Eye (tissue), 1 donor: ENCODE data around the gene ST3GAL3.
"Not testable (repeated sequence)": the region's sequence is repeated elsewhere in the genome, so short reads cannot be mapped to it uniquely, and the experiment has no call there.

ENCODE experiments used
- DNase-seq: peaks from one replicate; pipeline ENCODE4 v3.0.0-alpha.2; 2015

The ST3GAL3 gene

GRCh38 chr1:43824795-43825194 is 117.5 kb downstream of the ST3GAL3 start:
- no peak for DNase-seq

GRCh38 chr1:43828574-43828973 is 121.2 kb downstream of the ST3GAL3 start:
- DNase-seq, result no peak

- DNase-seq, result no peak
Observed at GRCh38 chr1:43830802-43831201, 123.5 kb downstream of the ST3GAL3 start.

GRCh38 chr1:43831851-43832250 is 124.5 kb downstream of the ST3GAL3 start:
- no peak for DNase-seq

GRCh38 chr1:43832255-43832654 is 124.9 kb downstream of the ST3GAL3 start:
- no peak for DNase-seq

- DNase-seq, result no peak
Observed at GRCh38 chr1:43832998-43833397, 125.7 kb downstream of the ST3GAL3 start.

GRCh38 chr1:43833902-43834279 is 126.6 kb downstream of the ST3GAL3 start:
- not testable (repeated sequence) for DNase-seq

- DNase-seq, result peak; percentile 21
Observed at GRCh38 chr1:43834280-43835081, 127.1 kb downstream of the ST3GAL3 start.

- peak; percentile 58 for DNase-seq
Observed at GRCh38 chr1:43835082-43836021, 128.0 kb downstream of the ST3GAL3 start.

GRCh38 chr1:43836267-43836951 is 129.1 kb downstream of the ST3GAL3 start:
- peak; percentile 73 for DNase-seq

GRCh38 chr1:43839056-43839455 is 131.7 kb downstream of the ST3GAL3 start:
- no peak for DNase-seq

GRCh38 chr1:43841321-43842174 is 134.2 kb downstream of the ST3GAL3 start:
- no peak for DNase-seq

- DNase-seq, result no peak
Observed at GRCh38 chr1:43842175-43842498, 134.8 kb downstream of the ST3GAL3 start.

- DNase-seq, result no peak
Observed at GRCh38 chr1:43843684-43844083, 136.3 kb downstream of the ST3GAL3 start.

GRCh38 chr1:43844114-43844513 is 136.8 kb downstream of the ST3GAL3 start:
- no peak for DNase-seq

GRCh38 chr1:43847290-43847689 is 140.0 kb downstream of the ST3GAL3 start:
- no peak for DNase-seq

- no peak for DNase-seq
Observed at GRCh38 chr1:43847882-43848281, 140.5 kb downstream of the ST3GAL3 start.

- DNase-seq, result no peak
Observed at GRCh38 chr1:43849670-43850069, 142.3 kb downstream of the ST3GAL3 start.

- DNase-seq, result no peak
Observed at GRCh38 chr1:43850591-43851233, 143.4 kb downstream of the ST3GAL3 start.

GRCh38 chr1:43851561-43852338 is 144.4 kb downstream of the ST3GAL3 start:
- no peak for DNase-seq
